Nephron progenitor cell (in vitro differentiated cells): ENCODE results near the gene ANKRD11.

Source experiments
- DNase-seq: peaks from one replicate; pipeline ENCODE4 v3.0.0; 2021
- H3K27ac Mint-ChIP-seq: 2 replicates; pipeline ENCODE4 v1.8.0; 2021; ENCODE audit warnings: mild to moderate bottlenecking, moderate library complexity, mixed read lengths
- H3K27me3 Mint-ChIP-seq: 2 replicates; pipeline ENCODE4 v1.8.0; 2021; ENCODE audit warnings: mild to moderate bottlenecking, low read depth, mixed read lengths; ENCODE audit not compliant: poor library complexity
- H3K36me3 Mint-ChIP-seq: 2 replicates; pipeline ENCODE4 v1.8.0; 2021; ENCODE audit warnings: low read depth, mixed read lengths
- H3K4me1 Mint-ChIP-seq: 2 replicates; pipeline ENCODE4 v1.8.0; 2021; ENCODE audit warnings: mixed read lengths
- H3K4me3 Mint-ChIP-seq: 2 replicates; pipeline ENCODE4 v1.8.0; 2021; ENCODE audit warnings: mild to moderate bottlenecking, moderate library complexity, mixed read lengths
- H3K9me3 Mint-ChIP-seq: 2 replicates; pipeline ENCODE4 v1.8.0; 2021; ENCODE audit warnings: mild to moderate bottlenecking, moderate library complexity, mixed read lengths
- CTCF ChIP-seq: fragments of 200-600 bp; sonication (generic); IDR thresholded peaks from 2 replicates; pipeline ENCODE4 v1.5.0; 2021; ENCODE audit warnings: antibody characterized with exemption

The ANKRD11 gene

GRCh38 chr16:89401641-89402445 lies 88.5 kb downstream of the ANKRD11 start:
- peak overlapping the region; percentile 50 for H3K4me3 Mint-ChIP-seq
- peaks cover 5% of the 10 kb centered on the region for H3K27me3 Mint-ChIP-seq
- H3K36me3 Mint-ChIP-seq, result peaks cover 8% of the 10 kb centered on the region
- H3K27ac Mint-ChIP-seq, result peak overlapping the region; percentile 97
- no peak for TF ChIP-seq CTCF
- no peak for DNase-seq
- no peaks in the 10 kb centered on the region for H3K9me3 Mint-ChIP-seq
- H3K4me1 Mint-ChIP-seq, result peaks cover 73% of the 10 kb centered on the region

- DNase-seq, result no peak
- Mint-ChIP-seq H3K27ac (peak overlapping the region; percentile 97), H3K36me3 (peaks cover 8% of the 10 kb centered on the region), H3K4me3 (no peak overlapping the region), H3K4me1 (peaks cover 71% of the 10 kb centered on the region), H3K27me3 (no peaks in the 10 kb centered on the region), H3K9me3 (no peaks in the 10 kb centered on the region)
- TF ChIP-seq CTCF, result no peak
Measured at GRCh38 chr16:89401205-89401604, 89.2 kb downstream of the ANKRD11 start.

GRCh38 chr16:89400740-89401139 lies 89.6 kb downstream of the ANKRD11 start:
- Mint-ChIP-seq H3K4me1 (peaks cover 71% of the 10 kb centered on the region), H3K4me3 (no peak overlapping the region), H3K27ac (no peak overlapping the region), H3K9me3 (no peaks in the 10 kb centered on the region), H3K27me3 (no peaks in the 10 kb centered on the region), H3K36me3 (peaks cover 8% of the 10 kb centered on the region)
- DNase-seq, result no peak
- TF ChIP-seq CTCF, result no peak

GRCh38 chr16:89398924-89399323 lies 91.4 kb downstream of the ANKRD11 start:
- Mint-ChIP-seq H3K4me3 (no peak overlapping the region), H3K9me3 (no peaks in the 10 kb centered on the region), H3K36me3 (peaks cover 8% of the 10 kb centered on the region), H3K27ac (peak overlapping the region; percentile 96), H3K27me3 (no peaks in the 10 kb centered on the region), H3K4me1 (peaks cover 70% of the 10 kb centered on the region)
- no peak for DNase-seq
- no peak for TF ChIP-seq CTCF

- no peak for TF ChIP-seq CTCF
- Mint-ChIP-seq H3K4me1 (peaks cover 70% of the 10 kb centered on the region), H3K9me3 (no peaks in the 10 kb centered on the region), H3K36me3 (peaks cover 15% of the 10 kb centered on the region), H3K27ac (no peak overlapping the region), H3K4me3 (no peak overlapping the region), H3K27me3 (no peaks in the 10 kb centered on the region)
- DNase-seq, result no peak
Measured at GRCh38 chr16:89397331-89397861, 93.0 kb downstream of the ANKRD11 start.

GRCh38 chr16:89396156-89396555 lies 94.2 kb downstream of the ANKRD11 start:
- peaks cover 28% of the 10 kb centered on the region for H3K36me3 Mint-ChIP-seq
- H3K4me3 Mint-ChIP-seq, result no peak overlapping the region
- no peak overlapping the region for H3K27ac Mint-ChIP-seq
- H3K4me1 Mint-ChIP-seq, result peaks cover 58% of the 10 kb centered on the region
- H3K9me3 Mint-ChIP-seq, result no peaks in the 10 kb centered on the region
- no peak for DNase-seq
- H3K27me3 Mint-ChIP-seq, result no peaks in the 10 kb centered on the region
- no peak for TF ChIP-seq CTCF
